ENCODE data around the gene CTU2.

Gene CTU2

DNA sequence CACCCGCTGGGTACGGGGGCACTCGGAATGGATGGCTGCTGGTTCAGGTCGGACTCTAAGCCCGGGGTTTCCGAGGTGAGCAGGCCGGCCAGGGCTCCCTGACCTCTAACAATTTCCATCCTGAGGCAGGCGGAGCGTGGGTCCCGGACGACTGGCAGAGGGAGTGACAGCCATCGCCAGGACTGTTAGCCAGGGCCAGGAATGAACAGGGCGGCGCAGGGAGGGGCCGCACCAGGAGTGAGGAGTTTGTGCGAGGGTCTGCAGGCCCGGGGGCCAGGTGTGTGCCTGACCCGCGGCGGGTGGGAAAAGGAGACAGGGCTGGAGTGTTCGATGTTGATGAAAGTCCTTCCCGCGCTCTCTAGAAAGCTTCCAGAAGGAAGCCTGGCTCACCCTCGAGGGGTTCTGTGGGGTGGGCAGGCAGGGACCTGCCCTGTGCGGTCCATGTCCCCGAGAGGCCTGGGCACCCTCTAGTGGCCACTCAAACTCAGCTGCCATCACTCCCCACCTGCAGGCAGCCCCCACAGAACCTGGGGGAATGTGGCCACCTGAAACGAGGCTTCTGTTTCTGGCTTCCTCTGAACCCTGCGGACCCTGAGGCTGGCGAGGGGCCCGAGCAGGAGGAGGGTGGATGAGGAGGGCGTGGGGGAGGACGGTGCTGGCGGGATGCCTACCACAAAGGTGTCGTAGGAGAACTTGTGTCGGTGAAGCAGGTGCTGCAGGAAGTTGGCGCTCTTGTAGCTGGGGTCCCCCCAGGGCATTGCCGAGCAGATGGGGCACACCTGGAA is 8.3 kb upstream of the CTU2 start:
- no peak for DNase-seq

DNA sequence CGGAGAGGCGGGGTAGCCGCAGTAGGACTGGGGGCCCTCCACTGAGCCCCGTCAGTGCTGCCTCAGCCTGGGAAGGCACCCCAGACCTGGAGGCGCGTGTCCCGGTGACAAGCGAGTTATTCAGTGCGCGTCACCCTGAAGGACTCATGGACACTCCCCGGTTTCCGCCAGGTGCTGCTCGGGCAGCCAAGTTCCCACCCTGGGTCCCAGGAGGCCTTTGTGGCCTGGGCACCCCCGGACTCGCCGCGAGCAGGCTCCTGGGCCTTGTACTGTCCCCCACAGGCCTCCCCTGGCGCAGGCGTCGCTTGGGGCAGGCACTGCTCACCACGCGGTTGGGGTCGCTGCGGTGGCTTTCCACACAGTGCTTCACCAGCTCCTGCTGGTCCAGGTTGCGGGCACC is 7.7 kb upstream of the CTU2 start:
- no peak for DNase-seq

DNA sequence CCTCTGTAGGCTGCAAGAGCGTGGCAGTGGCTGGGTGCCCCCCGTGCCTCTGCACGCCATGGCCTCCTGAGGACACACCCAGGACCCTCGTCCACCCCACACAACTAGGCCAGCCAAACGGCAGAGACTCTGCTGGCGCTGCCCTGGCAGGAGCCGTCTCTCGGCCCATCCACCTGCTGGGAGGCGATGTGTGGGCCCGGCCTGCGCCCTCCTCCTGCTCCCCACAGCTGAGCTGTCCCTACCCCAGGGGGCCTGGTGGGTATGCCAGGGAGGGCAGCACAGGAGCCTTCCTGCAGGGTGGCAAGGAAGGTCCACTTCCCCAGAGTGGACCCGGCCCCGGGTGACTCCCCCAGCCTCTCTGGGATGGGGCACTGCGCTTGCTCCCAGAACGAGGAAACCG is 7.1 kb upstream of the CTU2 start:
- no peak for DNase-seq

DNA sequence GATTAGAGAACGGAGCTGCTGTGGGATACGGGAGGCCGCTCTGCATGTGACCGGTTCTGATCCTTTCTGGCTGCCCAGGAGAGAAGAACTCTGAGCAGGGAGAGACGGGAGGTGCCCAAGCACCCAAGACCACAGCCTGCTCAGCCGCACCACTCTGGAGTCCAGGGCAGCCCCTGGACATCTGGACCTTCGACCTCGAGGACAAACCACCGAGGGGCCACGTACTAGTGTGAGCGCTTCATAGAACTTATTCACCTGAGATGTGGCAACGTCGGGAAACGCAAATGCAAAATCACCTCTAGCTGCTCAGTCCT is 6.0 kb upstream of the CTU2 start:
- no peak for DNase-seq

DNA sequence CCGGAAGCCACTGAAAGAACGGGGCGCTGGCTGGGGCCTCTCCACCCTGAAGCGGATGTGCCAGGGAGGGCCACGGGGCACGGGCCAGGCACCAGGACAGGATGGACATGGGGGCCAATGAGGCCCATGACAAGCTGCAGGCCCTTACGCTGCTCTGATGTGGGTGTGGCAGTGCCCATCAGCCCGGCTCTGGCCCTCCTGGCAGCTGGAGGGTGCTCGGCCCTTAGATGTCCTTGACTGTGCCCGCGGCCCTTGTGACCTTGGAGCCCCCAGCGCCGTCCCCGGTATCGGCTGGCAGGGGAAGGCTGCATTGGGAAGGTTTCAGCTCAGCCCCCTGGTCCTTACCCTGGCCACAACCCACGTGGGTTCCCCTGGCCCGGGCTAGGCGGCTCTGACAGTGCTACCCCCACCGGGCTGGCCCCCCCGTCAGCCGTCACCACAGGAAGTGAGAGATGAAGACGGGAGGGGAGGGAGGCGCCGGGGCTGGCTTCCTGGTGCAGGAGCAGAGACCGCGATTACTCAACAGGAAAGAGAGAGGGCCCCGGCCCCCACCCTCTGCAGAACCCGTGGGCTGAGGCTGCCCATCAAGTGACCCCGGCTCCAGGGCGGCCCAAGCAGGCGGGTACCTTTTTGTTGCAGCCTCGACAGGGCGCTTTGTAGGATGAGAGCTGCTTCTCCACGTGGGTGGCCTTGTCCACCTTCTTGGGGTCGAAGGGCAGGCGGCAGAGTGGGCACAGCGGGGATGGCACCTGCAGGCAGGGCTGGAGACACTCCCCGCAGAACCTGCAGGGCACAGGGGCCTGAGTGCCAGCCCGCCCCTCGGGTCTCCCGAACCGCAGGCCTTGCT is 5.4 kb upstream of the CTU2 start:
- peak; percentile 83 to 88 for DNase-seq

DNA sequence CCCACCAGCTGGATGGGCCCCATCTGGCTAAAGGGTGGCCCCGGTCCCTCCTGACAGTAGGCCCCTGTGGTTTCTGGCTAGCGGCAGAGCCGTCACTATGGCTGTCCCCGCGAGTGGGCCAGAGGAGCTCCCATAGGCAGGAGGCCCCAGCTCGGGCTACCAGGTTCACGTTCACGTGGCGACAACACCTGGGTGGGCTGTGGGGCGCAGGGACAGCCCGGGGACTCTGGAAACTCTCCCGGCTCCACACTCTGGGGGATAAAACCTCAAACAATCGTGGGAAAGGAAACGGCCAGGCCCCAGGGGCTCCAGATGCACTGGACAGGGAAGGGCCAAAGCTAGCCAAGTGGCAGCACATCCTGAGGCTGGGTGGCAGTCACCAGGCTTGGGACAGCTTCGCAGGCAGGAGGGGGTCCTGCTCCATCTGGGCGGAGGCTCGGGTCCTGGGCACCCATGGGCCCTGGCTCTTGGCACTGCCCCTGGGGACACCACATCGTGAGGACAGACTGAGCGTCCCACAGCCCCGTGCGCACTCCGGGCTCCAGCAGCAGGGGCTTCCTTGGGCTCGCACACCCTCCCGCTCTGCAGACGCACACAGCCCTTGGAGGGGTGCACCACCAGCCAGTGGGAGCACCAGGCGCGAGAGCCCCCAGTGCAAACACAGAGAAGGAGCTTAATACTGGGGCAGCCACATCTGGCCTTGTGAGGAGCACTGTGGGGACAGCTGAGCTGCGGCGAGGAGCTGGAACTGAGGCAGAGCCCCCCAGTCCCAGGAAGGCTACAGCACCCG is 4.5 kb upstream of the CTU2 start:
- no peak for DNase-seq

DNA sequence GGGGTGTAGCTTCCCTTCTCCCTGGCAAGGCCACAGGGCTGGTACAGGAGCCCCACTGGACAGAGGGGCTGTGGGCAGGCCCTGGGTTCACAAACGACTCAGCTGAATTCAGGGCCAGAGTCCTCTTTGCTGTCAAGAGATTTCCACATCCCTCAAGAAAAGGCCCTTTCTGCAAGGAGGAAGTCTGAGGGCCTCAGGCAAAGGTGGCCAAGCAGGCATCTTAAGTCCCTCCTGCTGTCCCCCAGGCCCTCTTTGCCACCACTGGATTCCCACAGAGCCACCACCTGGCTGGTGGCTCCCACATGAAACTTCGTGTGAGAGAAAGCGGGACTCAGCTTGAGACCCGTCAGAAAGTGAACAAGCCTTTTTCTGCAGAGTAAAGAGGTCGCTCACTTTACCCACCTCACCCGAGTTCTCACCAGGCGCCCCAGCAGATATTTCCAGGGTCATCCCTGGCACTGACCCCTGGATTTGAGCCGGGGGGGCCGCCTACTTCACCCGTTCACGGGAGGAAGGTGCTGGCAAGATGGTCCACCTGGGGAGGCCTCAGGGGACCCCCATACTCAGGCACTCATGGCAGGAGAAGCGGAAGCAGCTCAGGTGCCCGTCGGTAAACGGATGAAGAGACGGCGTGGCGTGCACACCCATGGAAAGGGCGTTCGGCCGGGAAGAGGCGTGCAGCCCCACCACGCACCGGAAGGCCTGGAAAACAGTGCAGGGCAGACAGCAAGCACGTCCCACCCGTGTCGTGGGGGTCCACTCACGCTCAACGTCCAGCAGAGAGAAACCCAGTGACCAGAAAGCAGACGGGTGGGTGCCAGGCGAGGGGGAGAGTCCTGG is 3.7 kb upstream of the CTU2 start:
- peak; percentile 47 for DNase-seq

DNA sequence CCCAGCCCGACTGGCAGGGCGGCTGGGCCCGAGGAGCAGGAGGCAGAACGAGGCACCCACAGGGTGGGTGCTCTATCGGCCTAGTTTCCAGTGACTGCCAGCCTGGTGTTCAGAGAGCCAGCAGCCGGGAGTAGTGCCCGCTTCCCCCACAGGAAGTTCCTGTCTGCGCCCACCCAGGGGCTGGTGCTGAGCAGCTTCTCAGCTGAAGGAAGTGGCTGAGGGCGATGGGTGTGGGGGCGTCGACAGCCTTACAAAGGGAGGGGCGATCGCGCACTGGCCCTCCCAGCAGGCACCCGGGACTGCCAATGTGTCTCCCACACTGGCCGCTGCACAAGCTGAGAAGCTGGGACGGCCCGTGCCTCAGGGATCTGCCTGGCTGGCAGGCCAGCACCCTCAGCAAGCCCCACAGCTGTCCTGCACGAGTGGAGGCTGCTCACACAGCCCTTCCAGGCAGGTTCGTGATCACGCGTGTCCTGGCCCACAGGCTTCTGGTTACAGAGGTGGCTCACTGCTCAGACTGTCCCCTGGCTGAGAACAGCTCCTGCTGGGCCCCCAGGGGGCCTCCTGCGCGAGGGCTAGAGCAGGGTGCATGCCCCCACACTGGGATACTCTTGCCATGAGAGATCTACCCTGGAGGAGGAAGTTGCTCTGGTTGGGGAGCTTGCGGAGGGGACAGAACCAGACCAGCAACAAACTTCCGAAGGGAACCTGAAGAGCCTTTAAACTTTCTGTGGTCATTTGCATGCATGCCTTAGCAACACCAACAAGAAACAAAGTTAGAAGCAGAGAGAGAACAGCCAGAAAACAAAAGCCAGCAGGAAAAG is 2.6 kb upstream of the CTU2 start:
- peak; percentile 66 to 80 for DNase-seq

DNA sequence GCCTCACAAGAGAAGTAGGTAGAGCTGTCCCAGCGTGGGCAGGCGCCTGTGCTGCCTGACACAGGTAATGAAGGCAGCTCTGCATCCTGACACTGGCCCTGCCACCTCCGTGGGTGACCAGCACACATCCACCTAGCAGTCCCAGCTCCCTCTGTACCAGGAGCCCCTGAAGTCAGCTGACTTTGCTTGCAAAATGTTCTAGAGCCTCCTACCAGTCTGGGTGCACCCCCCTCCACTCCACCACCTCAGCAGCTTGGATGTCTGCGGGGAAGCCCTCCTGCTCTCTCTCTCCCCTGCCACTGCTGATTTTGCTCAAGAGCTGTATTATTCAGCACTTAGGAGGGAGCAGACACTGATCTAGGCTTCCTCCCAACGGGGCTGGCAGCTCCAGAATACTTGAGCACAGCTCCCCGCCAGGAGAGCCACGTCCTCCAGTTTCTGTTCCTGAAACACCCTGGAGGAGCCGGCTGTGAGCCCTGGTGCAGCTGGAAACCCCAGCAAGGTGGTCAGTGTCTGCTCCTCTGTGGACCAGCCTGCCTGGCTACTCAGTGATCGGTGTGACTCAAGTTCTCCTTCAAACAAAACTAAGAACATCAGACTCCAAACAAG is 1.1 kb upstream of the CTU2 start:
- DNase-seq: peak; percentile 54 to 57

DNA sequence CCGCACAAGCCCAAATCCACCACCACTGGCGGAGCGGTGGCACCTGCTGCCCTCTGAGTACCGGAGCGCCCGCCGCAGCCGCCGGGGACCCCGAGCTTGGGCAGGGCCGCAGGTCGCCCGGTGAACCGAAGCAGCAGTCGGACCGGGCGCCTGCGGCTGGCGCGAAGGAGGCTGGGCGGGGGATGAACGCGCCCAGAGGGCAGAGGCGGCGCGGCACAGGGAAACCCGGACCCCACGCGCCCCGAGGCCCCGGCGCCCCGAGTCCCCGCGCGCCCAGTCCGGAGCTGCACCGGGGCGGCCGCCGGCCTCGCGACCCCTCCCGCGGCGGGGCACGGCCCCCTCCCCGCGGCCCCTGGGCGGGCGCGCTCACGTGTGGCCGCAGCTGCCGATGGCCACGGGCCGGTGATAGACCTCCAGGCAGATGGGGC is 488 bp upstream of the CTU2 start:
- no peak for DNase-seq

DNA sequence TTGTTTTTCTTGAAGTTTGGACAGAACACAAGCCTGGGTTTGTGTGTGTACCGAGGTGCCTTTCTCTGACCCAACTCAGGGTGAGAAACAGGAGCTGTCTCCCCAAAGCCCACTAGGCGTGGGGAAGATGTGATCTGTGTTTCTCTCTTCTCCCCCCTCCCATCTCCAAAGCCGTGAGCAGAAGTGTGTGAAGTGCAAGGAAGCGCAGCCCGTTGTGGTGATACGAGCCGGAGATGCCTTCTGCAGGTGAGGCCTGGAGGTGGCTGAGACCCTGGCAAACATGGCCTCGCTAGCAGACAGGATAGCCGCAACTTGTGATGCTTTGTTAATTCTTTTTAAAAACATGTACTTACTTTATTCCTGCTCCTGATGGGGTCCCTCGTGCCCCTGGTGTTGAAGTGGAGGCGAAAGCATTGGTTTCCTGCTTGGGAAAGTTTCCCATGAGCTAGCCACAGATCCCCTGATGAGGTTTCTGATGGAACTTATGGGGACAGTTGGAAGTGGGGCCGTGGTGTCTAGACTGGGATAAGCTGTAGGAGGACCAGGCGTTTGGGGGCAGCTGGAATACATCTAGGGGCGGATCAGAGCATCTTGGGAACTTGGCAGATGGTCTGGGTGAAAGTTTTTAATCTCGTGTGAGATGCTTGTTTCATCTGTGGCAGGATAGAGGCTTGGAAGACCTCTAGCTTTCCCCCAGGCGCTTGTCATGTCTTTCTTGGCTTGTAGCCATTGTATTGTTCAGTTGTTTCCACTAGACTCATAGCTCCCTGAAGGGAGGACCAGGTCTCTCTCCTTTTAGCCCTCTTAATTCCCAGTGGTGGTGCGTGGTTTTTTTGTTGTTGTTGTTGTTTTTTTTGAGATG is 893 bp downstream of the CTU2 start:
- DNase-seq: no peak

DNA sequence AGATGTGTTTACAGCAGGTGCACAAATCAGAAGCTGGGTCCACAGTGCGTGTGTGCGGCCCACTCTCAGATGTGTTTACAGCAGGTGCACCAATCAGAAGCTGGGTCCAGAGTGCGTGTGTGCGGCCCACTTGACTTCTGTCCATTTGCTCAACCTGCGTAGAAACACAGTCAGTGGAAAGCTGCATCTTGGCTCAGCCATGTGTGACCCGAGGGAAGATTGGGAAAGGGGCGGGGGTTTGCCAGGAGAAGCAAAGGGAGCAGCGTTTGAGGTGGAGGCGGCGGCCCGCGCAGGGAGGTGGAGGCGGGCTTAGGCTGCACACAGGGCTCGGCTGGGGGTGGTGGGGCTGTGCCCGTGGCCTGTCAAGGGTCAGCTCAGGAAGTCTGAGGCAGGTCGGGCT is 4.3 kb downstream of the CTU2 start:
- DNase-seq: no peak

DNA sequence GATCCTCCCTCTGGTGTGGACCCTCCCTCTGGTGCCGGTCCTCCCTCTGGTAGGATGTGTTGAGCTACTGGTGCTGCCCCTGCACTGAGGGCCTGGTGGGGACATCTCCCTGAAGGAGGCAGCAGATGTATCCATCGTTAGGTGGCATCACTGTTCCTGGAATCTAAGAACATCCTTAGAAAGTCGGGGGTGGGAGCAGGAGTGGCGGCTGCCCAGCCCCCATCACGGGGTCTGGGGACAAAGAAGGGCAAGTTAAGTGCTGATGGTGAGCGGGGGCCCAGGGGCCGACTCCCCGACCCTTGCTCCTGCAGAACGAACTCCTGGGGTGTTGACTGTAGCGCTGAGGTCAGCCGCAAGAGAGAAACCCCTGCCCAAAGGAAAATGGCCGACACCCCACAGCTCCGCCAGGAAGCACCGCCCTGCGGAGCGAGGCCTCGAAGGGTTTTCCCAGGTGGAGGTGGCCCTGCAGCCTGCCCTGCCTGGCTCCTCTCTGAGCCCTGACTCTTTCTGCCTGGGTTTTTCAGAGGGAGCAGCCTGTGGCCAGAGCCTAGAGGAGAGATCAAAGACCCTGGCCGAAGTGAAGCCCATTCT is 5.5 kb downstream of the CTU2 start:
- no peak for DNase-seq

DNA sequence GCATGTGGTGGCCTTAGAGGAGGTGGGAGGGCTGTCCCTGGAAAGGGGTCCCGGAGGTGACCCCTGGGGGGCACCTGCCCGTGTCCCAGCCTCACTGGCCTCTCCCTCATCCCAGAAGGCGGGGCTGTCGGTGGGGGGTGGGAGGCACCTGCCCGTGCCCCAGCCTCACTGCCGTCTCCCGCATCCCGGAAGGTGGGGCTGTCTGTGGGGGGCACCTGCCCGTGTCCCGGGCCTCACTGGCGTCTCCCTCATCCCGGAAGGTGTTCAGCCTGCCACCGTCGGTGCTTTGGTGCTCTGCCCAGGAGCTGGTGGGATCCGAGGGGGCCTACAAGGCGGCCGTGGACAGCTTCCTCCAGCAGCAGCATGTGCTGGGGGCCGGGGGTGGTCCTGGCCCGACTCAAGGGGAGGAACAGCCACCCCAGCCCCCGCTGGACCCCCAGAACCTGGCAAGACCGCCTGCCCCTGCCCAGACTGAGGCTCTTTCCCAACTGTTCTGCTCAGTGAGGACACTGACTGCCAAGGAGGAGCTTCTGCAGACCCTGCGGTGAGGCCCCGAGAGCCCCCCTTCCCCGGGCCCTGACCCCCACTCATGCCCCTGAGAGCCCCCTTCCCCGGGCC is 6.2 kb downstream of the CTU2 start:
- DNase-seq: no peak

DNA sequence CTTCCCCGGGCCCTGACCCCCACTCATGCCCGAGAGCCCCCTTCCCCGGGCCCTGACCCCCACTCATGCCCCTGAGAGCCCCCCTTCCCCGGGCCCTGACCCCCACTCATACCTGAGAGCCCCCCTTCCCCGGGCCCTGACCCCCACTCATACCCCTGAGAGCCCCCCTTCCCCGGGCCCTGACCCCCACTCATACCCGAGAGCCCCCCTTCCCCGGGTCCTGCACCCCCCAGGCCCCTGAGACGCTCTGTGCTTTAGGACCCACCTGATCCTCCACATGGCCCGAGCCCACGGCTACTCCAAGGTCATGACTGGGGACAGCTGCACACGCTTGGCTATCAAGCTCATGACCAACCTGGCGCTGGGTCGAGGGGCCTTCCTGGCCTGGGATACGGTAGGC is 6.8 kb downstream of the CTU2 start:
- no peak for DNase-seq

DNA sequence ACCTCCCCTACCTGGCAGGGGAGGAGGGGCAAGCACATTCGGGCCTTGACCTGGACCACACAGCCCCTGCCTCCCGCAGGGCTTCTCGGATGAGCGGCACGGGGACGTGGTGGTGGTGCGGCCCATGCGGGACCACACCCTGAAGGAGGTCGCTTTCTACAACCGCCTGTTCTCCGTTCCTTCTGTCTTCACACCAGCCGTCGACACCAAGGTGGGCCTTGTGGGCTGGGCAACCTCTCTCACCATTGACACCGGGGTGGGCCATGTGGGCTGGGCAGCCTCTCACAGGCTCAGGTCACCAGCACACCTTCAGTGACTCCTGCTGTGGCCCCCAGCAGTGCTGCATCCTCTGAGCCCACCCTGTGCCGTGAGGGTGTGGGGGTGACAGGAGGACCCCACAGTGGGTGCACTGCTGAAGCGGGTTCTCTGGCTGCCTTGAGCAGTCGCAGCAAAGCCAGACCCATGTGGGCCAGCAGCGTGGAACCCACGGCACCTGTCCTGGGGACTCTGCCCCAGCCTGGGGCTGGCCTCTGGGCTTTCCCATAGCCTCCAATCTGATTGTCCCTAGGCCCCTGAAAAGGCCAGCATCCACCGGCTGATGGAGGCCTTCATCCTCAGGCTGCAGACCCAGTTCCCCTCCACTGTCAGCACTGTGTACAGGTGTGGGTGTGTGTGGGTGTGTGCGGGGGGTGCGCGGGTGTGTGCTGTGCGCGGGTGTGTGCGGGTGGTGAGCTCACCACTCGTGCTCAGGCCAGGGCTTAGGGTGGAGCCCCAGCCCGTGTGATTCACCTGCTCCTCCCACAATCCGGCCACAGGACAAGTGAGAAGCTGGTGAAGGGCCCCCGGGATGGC is 7.5 kb downstream of the CTU2 start:
- no peak for DNase-seq

DNA sequence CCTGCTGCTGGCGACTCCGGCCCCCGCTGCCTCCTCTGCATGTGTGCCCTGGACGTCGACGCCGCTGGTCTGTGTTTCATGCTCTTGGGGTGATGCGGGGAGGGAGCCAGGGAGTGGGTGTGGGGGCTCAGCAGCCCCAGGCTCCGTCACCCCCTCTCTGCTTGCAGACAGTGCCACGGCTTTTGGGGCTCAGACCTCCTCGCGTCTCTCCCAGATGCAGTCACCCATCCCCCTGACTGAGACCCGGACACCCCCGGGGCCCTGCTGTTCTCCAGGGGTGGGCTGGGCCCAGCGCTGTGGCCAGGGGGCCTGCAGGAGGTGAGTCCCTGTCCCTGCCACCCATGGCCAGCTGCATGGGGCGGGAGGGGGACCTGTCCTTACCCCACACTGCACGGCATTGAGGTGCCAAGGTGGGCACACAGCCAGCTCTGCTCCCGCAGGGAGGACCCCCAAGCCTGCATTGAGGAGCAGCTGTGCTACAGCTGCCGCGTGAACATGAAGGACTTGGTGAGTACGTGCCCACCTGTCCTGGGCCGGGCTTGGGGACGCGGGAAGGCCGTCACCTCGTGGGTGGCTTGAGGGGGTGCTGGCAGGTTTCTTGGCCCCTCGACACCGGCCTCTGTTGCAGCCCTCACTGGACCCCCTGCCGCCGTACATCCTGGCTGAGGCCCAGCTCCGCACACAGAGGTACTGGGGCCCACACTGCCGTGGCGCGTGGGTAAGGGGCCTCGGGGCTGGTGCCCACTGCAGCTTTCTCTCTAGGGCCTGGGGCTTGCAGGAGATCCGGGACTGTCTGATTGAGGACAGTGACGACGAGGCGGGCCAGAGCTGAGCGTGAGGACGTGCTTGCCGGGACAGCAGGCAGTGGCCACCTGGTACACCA is 8.4 kb downstream of the CTU2 start:
- no peak for DNase-seq

Data from inflammatory macrophage treated with lipopolysaccharide for 1 hour (primary cell).